HG03045 (cell line): Measurements from ENCODE around the gene TRPM3.
"Not testable (repeated sequence)": the region's sequence is repeated elsewhere in the genome, so short reads cannot be mapped to it uniquely, and the experiment has no call there.

Experiments
- ATAC-seq: cut with Tn5 transposase; IDR thresholded peaks from one replicate; pipeline ENCODE4 v1.9.1; 2021; ENCODE audit warnings: mild to moderate bottlenecking, moderate library complexity; ENCODE audit not compliant: unreplicated experiment

Gene TRPM3

DNA sequence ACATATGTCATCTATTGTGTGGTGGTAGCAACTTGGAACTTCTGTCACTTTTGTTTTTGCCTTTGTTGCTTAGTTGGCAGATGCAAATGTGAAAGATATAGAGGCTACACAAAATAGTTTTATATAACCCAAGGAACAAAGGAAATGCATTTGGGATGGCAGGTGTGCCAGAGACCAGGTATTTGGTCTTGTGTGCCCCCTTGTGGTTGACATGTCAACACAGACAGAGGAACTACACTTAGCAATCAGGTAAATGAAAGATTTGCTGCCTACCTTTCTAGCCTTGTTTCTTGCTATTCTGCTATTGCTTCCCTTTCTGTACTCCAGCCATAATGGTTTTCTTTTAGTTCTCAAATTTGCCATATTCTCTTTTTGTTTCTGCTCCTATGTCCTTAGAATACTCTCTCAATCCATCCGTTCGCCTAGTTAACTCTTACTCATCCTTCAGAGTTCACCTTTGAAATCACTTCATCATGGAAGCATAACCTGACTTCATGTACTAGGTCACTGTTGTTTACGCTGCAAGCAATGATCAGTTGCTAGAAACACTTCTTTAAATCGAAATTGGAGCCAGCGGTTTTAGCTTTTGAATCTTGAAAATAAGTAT lies 119.5 kb downstream of the TRPM3 start:
- ATAC-seq = no peak

DNA sequence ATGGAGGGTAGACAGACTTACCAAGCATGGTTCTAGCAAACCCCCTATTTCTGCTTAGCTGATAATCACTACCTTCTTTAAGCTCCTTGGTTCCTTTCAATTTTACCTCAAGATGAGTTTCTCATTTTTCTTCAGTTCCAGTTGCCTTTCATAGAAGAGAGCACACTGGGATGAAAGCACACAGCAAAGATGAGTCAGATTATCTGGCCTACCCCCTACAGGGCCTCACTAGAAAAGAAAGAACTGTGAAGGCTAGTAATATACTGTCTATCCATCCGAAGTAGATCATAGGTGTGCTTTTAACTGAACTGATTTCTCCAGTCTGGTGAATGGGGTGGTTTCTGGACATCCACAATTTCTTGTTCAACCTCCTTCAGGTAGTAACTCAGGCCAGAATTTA lies 122.5 kb downstream of the TRPM3 start:
- no peak for ATAC-seq

DNA sequence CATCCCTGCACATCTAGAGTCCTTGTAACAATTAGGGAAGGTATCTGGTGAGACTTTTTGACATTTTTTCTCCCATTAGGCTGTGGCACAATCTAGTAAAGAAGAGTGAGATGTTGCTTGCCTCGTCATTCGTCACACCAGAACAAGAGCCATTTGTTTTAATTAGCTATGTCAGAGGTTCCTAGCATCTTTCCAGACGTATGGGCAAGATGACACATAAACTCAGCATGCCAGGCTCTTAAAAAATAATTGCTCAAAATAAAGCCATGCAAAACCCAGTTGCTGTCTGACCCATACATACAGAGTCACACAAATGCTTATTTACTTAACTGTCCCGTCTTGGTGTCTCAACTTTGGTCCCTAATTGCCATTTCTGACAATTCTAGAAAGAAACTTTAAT lies 125.9 kb downstream of the TRPM3 start:
- no peak for ATAC-seq

- no peak for ATAC-seq
Observed at GRCh38 chr9:70994582-70994981, 126.8 kb downstream of the TRPM3 start.

- no peak for ATAC-seq
Observed at GRCh38 chr9:70988551-70988950, 132.9 kb downstream of the TRPM3 start.

DNA sequence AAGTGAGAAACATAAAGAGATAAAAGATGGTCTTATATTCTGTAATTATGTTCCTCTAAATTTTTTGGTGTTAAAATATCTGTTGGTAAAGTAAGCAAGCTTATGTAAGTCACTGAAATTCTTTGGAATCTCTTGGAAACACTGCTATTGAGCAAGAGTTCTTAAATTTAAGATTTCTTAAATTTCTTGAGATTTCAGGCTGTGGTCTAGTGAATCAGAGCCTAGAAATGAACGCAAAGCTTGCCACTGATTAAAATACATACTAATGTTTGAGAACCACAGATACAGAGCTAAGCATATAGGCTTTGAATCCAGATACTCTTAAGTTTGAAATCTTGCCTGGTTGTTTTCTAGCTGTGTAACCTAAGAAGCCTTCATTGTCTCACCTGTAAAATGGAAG lies 133.4 kb downstream of the TRPM3 start:
- no peak for ATAC-seq

- no peak for ATAC-seq
Observed at GRCh38 chr9:70986984-70987383, 134.4 kb downstream of the TRPM3 start.

DNA sequence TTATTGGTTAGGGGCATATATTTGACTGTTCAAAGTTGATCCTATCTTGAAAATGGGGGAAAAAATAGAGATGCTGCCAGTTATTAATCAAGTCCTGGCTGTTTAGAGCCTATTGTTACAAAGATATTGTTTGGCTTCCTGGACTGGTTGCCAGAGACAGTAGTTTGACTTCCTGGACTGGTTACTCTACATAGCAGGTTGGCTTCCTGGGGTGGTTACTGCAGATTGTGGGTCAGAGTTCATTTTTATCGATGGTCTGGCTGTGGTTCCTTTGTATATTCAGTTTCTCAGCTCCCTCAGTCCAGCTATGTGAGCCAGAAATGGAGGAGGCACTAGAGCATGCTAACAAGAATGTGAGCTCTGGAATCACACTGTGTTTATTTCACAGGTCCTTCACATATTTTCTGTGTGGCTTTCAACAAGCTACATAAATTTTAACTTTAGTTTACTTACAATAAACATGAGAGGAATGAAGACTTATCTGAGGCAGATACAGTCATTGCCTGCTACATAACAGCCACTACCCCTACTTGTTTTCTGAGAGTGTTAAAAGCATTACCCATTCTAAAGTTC lies 137.6 kb downstream of the TRPM3 start:
- no peak for ATAC-seq

- ATAC-seq = no peak
Observed at GRCh38 chr9:70981312-70981711, 140.1 kb downstream of the TRPM3 start.

- ATAC-seq = no peak
Observed at GRCh38 chr9:70979966-70980365, 141.5 kb downstream of the TRPM3 start.

- ATAC-seq = no peak
Observed at GRCh38 chr9:70978085-70978484, 143.3 kb downstream of the TRPM3 start.

DNA sequence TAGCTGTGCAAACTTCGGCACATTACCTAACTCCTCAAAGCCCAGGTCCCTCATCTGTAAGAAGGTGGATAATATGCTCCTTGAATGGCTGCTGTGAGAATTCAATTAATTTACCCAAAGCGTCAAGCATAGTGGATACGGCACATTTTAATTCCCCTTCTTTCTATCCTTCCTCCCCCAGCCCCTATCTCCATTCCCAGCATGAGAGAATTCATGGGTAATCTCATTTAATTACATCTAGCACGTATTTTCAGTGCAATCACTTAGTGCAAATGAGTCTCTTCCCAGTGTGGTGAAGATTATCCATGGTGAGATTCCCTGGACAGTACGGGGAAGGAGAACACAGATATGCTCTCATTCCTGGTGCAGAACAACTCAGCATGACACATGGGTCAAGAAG lies 145.6 kb downstream of the TRPM3 start:
- ATAC-seq = no peak

GRCh38 chr9:70971723-70972122 lies 149.7 kb downstream of the TRPM3 start:
- ATAC-seq = no peak

DNA sequence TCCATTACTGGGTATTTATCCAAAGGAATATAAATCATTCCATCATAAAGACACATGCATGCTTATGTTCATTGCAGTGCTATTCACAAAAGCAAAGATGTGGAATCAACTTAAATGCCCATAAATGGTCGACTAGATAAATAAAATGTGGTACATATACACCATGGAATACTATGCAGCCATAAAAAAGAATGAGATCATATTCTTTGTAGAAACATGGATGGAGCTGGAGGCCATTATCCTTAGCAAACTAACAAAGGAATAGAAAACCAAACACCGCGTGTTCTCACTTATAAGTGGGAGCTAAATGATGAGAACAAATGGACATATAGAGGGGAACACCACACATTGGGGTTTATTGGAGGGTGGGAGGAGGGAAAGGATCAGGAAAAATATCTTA lies 155.0 kb downstream of the TRPM3 start:
- ATAC-seq = not testable (repeated sequence)

- ATAC-seq = no peak
Observed at GRCh38 chr9:70964861-70965260, 156.6 kb downstream of the TRPM3 start.

GRCh38 chr9:70963554-70963953 lies 157.9 kb downstream of the TRPM3 start:
- ATAC-seq = no peak

- no peak for ATAC-seq
Observed at GRCh38 chr9:70962761-70963440, 158.5 kb downstream of the TRPM3 start.

GRCh38 chr9:70959366-70959765 lies 162.1 kb downstream of the TRPM3 start:
- no peak for ATAC-seq

DNA sequence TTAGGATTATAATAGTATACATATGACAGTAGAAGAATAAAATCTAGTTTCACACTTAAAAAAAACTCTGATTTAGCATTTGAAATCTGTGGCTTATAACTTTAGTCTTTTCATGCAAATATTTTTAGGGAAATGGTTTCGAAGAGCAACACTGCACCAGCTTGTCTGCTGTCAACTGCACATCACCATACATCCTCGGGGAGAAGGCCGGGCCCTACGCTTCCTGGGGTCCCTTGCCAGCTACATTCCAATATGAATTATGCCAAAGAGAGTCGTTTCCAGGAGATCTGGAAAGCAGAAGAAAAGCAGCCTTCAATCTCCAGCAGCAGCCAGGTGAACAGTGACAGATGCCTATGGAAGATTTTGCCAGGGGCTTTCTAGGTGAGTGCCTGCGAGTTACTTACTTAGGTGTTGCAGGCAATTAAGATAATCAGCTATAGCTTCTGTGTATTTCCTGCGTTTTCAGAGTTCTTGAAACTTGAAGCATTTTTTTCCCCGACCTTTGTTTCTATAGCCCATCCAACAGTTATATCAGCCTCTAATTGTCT lies 166.8 kb downstream of the TRPM3 start:
- ATAC-seq = no peak

- ATAC-seq = no peak
Observed at GRCh38 chr9:70954126-70954525, 167.3 kb downstream of the TRPM3 start.

DNA sequence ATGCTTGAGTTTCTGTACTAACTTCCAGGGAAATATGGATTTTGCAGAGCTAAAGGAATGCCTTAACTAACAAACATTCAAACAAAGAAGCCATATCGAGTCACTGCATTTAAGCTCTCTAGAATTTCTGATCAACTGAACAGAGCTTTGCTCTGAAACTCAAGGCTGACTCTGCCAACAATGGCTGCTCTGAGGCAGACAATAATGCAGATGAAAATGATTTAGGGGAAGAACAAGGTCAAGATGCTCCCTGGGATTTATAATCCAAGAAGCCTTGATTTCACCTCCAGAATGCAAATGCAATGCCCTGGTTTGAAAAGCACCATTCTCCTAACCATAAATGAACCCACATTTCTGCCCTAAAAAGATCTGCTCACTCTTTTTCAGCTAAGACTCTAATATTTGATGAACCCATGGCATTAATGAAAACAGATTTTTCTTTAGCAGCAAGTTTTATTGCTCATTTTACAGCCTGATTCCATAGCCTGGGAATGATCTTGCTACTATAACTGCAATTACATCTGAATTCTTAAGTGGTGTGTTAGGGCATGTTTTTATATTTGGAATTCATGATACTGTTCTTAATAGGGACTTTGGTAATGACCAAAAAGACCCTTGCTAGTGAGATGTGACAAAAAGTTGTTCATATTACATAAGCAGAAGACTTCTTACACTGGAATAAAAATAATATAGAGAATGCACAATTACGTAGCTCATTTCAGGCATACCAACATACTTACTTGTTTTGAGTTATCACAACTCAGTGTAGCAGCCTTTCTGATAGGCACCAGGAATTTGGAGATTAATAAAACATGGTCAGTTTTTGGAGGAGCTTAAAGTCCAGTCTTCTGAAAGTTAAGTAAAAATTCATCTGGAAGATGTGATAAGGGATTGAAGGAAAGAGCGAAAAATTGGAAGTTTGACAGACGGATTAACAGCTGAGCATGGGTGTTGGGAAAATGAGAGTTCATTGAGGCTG lies 169.4 kb downstream of the TRPM3 start:
- ATAC-seq = no peak
